Endothelial cell of umbilical vein (primary cell): ENCODE measurements around the gene GMEB2. TPM values are rescaled to one million over a fixed set of nuclear protein-coding genes. Genes with fewer than 3 reads are reported as not detected.
"Not testable (repeated sequence)": the region's sequence is repeated elsewhere in the genome, so short reads cannot be mapped to it uniquely, and the experiment has no call there.

Experiments used
- BruUV-seq: library from RNA; stranded (reverse); fragments of 400-500 nt; replicated peaks from 2 replicates; lab custom pipeline; 2021; lab: Mats Ljungman, UMichigan
- CTCF ChIA-PET: fragments of 300-600, 350-600 bp; sonication (Branson Sonifier 250); formaldehyde crosslinking; loops from one replicate; lab custom pipeline; 2021; ENCODE audit warnings: antibody characterized with exemption, inconsistent platforms; lab: Charles Lee
- POLR2A ChIA-PET: fragments of 300-600, 350-600 bp; sonication (Branson Sonifier 250); formaldehyde crosslinking; loops from one replicate; lab custom pipeline; 2021; ENCODE audit warnings: antibody characterized with exemption, inconsistent platforms; lab: Charles Lee
- DNase-seq: peaks from one replicate; pipeline ENCODE4 v3.0.0-alpha.2; 2011; ENCODE audit warnings: low read depth, low spot score
- FAIRE-seq: peaks from 2 replicates; lab custom pipeline; 2011; peaks lifted over from hg19 to GRCh38; lab: Jason Lieb, UNC
- H2AFZ ChIP-seq: 2 replicates; pipeline ENCODE4 v1.6.0; 2012; ENCODE audit warnings: low read depth, low read length, control low read depth, inconsistent platforms
- H3K27ac ChIP-seq: 2 replicates; pipeline ENCODE4 v1.5.1; 2011; ENCODE audit warnings: low read depth, mild to moderate bottlenecking, control low read depth, low read length, moderate library complexity; ENCODE audit not compliant: insufficient read depth
- H3K27me3 ChIP-seq, 2 experiments: 2 replicates each; pipeline versions ENCODE4 v1.6.0 to v1.6.1; 2011; ENCODE audit warnings: low read length in 2 of 2, mixed read lengths in 1 of 2; ENCODE audit not compliant: control insufficient read depth in 2 of 2, insufficient read depth in 2 of 2
- H3K36me3 ChIP-seq, 2 experiments: 2 replicates in 1 of 2; 3 replicates in 1 of 2; pipeline ENCODE4 v1.5.1; 2011; ENCODE audit warnings: low read length in 2 of 2, mild to moderate bottlenecking in 1 of 2, moderate library complexity in 1 of 2; ENCODE audit not compliant: control insufficient read depth in 2 of 2, insufficient read depth in 2 of 2; ENCODE audit errors: extremely low read depth in 1 of 2
- H3K4me1 ChIP-seq: 3 replicates; pipeline ENCODE4 v1.5.1; 2011; ENCODE audit warnings: mild to moderate bottlenecking, low read length; ENCODE audit not compliant: control insufficient read depth, insufficient read depth; ENCODE audit errors: extremely low read depth
- H3K4me2 ChIP-seq: 2 replicates; pipeline ENCODE4 v1.6.1; 2011; ENCODE audit warnings: low read length, control low read depth, mixed read lengths; ENCODE audit not compliant: insufficient read depth
- H3K4me3 ChIP-seq, 3 experiments: fragments of 200-600 bp in 1 of 3; sonication (generic), shearing (Covaris generic) in 1 of 3; replicated peaks in 1 of 3; 2 replicates each; pipeline ENCODE4 v1.5.1; 2011 to 2016; ENCODE audit warnings: control low read depth in 3 of 3, low read length in 3 of 3, mild to moderate bottlenecking in 2 of 3, inconsistent platforms in 1 of 3, low read depth in 1 of 3, moderate library complexity in 1 of 3; ENCODE audit not compliant: insufficient read depth in 1 of 3
- H3K79me2 ChIP-seq: 2 replicates; pipeline ENCODE4 v1.6.0; 2012; ENCODE audit warnings: low read length, inconsistent platforms; ENCODE audit not compliant: control insufficient read depth, insufficient read depth
- H3K9ac ChIP-seq: replicated peaks from 2 replicates; pipeline ENCODE3; 2011; ENCODE audit warnings: low read length, control low read depth; ENCODE audit not compliant: insufficient read depth; ENCODE audit errors: extremely low read depth
- H3K9me1 ChIP-seq: replicated peaks from 3 replicates; pipeline ENCODE4 v1.6.0; 2011; ENCODE audit warnings: mild to moderate bottlenecking, low read length; ENCODE audit not compliant: control insufficient read depth, insufficient read depth; ENCODE audit errors: extremely low read depth
- H3K9me3 ChIP-seq: replicated peaks from 2 replicates; pipeline ENCODE4 v1.5.1; 2012; ENCODE audit warnings: low read length, inconsistent platforms; ENCODE audit not compliant: control insufficient read depth, insufficient read depth
- H4K20me1 ChIP-seq: replicated peaks from 2 replicates; pipeline ENCODE3; 2011; ENCODE audit warnings: mild to moderate bottlenecking, low read length; ENCODE audit not compliant: control insufficient read depth, insufficient read depth; ENCODE audit errors: extremely low read depth
- CTCF ChIP-seq, 2 donors: IDR thresholded peaks; 1 replicate in 1 of 2; 2 replicates in 1 of 2; pipeline ENCODE4 v1.5.1; 2011; ENCODE audit warnings: low read length in 2 of 2, mild to moderate bottlenecking in 2 of 2, moderate library complexity in 2 of 2, control low read depth in 1 of 2, inconsistent platforms in 1 of 2, low read depth in 1 of 2; ENCODE audit not compliant: insufficient read depth in 1 of 2; ENCODE audit errors: extremely low read depth in 1 of 2
- JUN ChIP-seq: IDR thresholded peaks from 2 replicates; pipeline ENCODE4 v1.6.1; 2011; ENCODE audit warnings: borderline replicate concordance, low read depth; ENCODE audit not compliant: insufficient read length, insufficient read depth
- MAX ChIP-seq: IDR thresholded peaks from 2 replicates; pipeline ENCODE4 v1.6.1; 2011; ENCODE audit not compliant: insufficient read depth, insufficient read length
- MYC ChIP-seq: IDR thresholded peaks from one replicate; pipeline ENCODE4 v1.6.1; 2011; ENCODE audit warnings: mild to moderate bottlenecking, low read depth, low read length
- POLR2AphosphoS5 ChIP-seq: IDR thresholded peaks from 2 replicates; pipeline ENCODE4 v1.6.1; 2012; ENCODE audit warnings: low read depth, mild to moderate bottlenecking, control low read depth, low read length, moderate library complexity; ENCODE audit not compliant: insufficient read depth
- dilution Hi-C: fragments of 300-500 bp; cut with MboI; formaldehyde crosslinking; loops from one replicate; pipeline ENCODE4 v1.15.0; 2019; ENCODE audit warnings: low sequenced_read_pairs; ENCODE audit not compliant: extremely low pct_ligation_motif_present
- intact Hi-C: fragments of 100-400 bp; cut with micrococcal nuclease; formaldehyde crosslinking; loops from one replicate; pipeline ENCODE4 v1.10.0; 2022
- polyA plus RNA-seq, 4 experiments: library from polyadenylated mRNA; depleted of rRNA in 3 of 4; stranded (reverse) in 3 of 4; unstranded in 1 of 4; fragments of >200 nt; gene quantifications; 2 replicates each; pipeline versions ENCODE4 v1.2.1 to v1.2.3, GENCODE V29; 2011 to 2012; ENCODE audit warnings: missing spikeins in 1 of 4
- total RNA-seq: library from RNA; stranded (reverse); gene quantifications from 2 replicates; pipeline ENCODE4 v1.2.3, GENCODE V29; 2021

Gene GMEB2
- total and polyA plus RNA-seq, 2 donors (not counting 3 experiments of a cell fraction or from before 2014, with no cell fraction given) = 12.7 to 14.1 TPM

- no peak overlapping the region for H3K9ac ChIP-seq
- H4K20me1 ChIP-seq = no peaks in the 10 kb centered on the region
- H3K4me3 ChIP-seq = no peak overlapping the region
- H2AFZ ChIP-seq = no peak overlapping the region
- H3K27me3 ChIP-seq = no peaks in the 10 kb centered on the region
- TF ChIP-seq MAX = no peak
- no peak for TF ChIP-seq MYC
- TF ChIP-seq JUN = no peak
- no peak for TF ChIP-seq CTCF (IDR thresholded peaks at IDR 0.05; ENCODE audit: extremely low read depth in 1 of 2, insufficient read depth in 1 of 2, low read depth in 1 of 2, low read length in 2 of 2)
- TF ChIP-seq POLR2AphosphoS5 = no peak
- H3K79me2 ChIP-seq = no peaks in the 10 kb centered on the region
- no peaks in the 10 kb centered on the region for H3K36me3 ChIP-seq
- H3K9me1 ChIP-seq = no peaks in the 10 kb centered on the region
- intact Hi-C loops (no loop called here), dilution Hi-C loops (no loop called here)
- FAIRE-seq (no peak), DNase-seq (no peak)
- POLR2A ChIA-PET = interaction anchor here (0.8 kb wide), 1 partner anchor 8 kb away, joined by 6 read pairs; no protein-coding TSS in a partner anchor
- CTCF ChIA-PET = no interaction called here
- no peaks in the 10 kb centered on the region for H3K9me3 ChIP-seq
- no TSS peak for BruUV-seq
- no peak overlapping the region for H3K27ac ChIP-seq
- H3K4me2 ChIP-seq = no peak overlapping the region
- H3K4me1 ChIP-seq = peaks cover 5% of the 10 kb centered on the region
These were observed 6.8 kb upstream of the GMEB2 start for GRCh38 chr20:63633732-63634131.

- DNase-seq = peak; percentile 56
- H3K9me3 ChIP-seq, intact Hi-C loops, H3K27me3 ChIP-seq, H3K9me1 ChIP-seq, BruUV-seq, FAIRE-seq, H3K9ac ChIP-seq, H4K20me1 ChIP-seq, H3K36me3 ChIP-seq, dilution Hi-C loops, H3K4me3 ChIP-seq, H3K4me2 ChIP-seq, H3K27ac ChIP-seq: not testable (repeated sequence)
- POLR2A ChIA-PET = interaction anchor here (0.6 kb wide), 1 partner anchor 10 kb away, joined by 4 read pairs; no protein-coding TSS in a partner anchor
- Histone ChIP-seq H2AFZ (peak overlapping the region; percentile 23), H3K79me2 (peaks cover 12% of the 10 kb centered on the region), H3K4me1 (peaks cover 12% of the 10 kb centered on the region)
- CTCF ChIA-PET = interaction anchor here (0.8 to 1.6 kb wide), 2 partner anchors 11 to 13 kb away, joined by 3 to 7 read pairs; no protein-coding TSS in a partner anchor
These were observed 4.5 kb upstream of the GMEB2 start for GRCh38 chr20:63631426-63631825.

- dilution Hi-C loops = not testable (repeated sequence)
These were observed 4.1 kb upstream of the GMEB2 start for GRCh38 chr20:63630956-63631355.

More at GRCh38 chr20:63630956-63631355, 4.1 kb upstream of the GMEB2 start:
- H3K9ac ChIP-seq, FAIRE-seq, H3K27me3 ChIP-seq, intact Hi-C loops, H3K9me1 ChIP-seq, H2AFZ ChIP-seq, H3K27ac ChIP-seq, BruUV-seq, H4K20me1 ChIP-seq, H3K4me3 ChIP-seq, DNase-seq, H3K9me3 ChIP-seq, H3K36me3 ChIP-seq, H3K4me2 ChIP-seq: not testable (repeated sequence)
- ChIA-PET POLR2A (interaction anchor here (0.6 kb wide), 1 partner anchor 10 kb away, joined by 4 read pairs; no protein-coding TSS in a partner anchor), CTCF (interaction anchor here (1.6 kb wide), 1 partner anchor 11 kb away, joined by 7 read pairs; no protein-coding TSS in a partner anchor)
- peaks cover 13% of the 10 kb centered on the region for H3K4me1 ChIP-seq
- peaks cover 17% of the 10 kb centered on the region for H3K79me2 ChIP-seq
